KMS-11 (cell line): ENCODE data around the gene DGCR6L.
A peak's percentile ranks its signal among the peaks of the same experiment; 100 is the strongest.
"Not testable (repeated sequence)": the region's sequence is repeated elsewhere in the genome, so short reads cannot be mapped to it uniquely, and the experiment has no call there.

Experiments used
- H2AFZ ChIP-seq: fragments of 200-600 bp; sonication (generic); 2 replicates; pipeline ENCODE4 v1.6.1; 2016; ENCODE audit warnings: antibody characterized with exemption, mixed run types, low read depth
- H3K27ac ChIP-seq: fragments of 200-600 bp; sonication (generic); 2 replicates; pipeline ENCODE4 v1.6.1; 2016; ENCODE audit warnings: mild to moderate bottlenecking, mixed run types
- H3K27me3 ChIP-seq: fragments of 200-600 bp; sonication (generic); 2 replicates; pipeline ENCODE4 v1.6.1; 2017; ENCODE audit warnings: mild to moderate bottlenecking, low read depth, mixed run types, moderate library complexity; ENCODE audit not compliant: insufficient read depth
- H3K36me3 ChIP-seq: fragments of 200-600 bp; sonication (generic); 2 replicates; pipeline ENCODE4 v1.6.1; 2017; ENCODE audit warnings: mild to moderate bottlenecking, mixed run types; ENCODE audit not compliant: insufficient read depth
- H3K4me1 ChIP-seq: fragments of 200-600 bp; sonication (generic); 2 replicates; pipeline ENCODE4 v1.6.1; 2016; ENCODE audit warnings: mild to moderate bottlenecking, low read depth, mixed run types; ENCODE audit not compliant: poor library complexity, severe bottlenecking
- H3K4me2 ChIP-seq: fragments of 200-600 bp; sonication (generic); 2 replicates; pipeline ENCODE4 v1.7.0; 2016; ENCODE audit warnings: mild to moderate bottlenecking, mixed run types
- H3K4me3 ChIP-seq: fragments of 200-600 bp; sonication (generic); IDR thresholded peaks from 2 replicates; pipeline ENCODE4 v1.6.1; 2017; ENCODE audit warnings: low read depth, low read length, mixed read lengths; ENCODE audit not compliant: insufficient read depth
- H3K79me2 ChIP-seq: fragments of 200-600 bp; sonication (generic); 2 replicates; pipeline ENCODE4 v1.6.1; 2016; ENCODE audit warnings: low read depth, mixed run types; ENCODE audit not compliant: insufficient read depth
- H3K9ac ChIP-seq: fragments of 200-600 bp; sonication (generic); 2 replicates; pipeline ENCODE4 v1.6.1; 2016; ENCODE audit warnings: mild to moderate bottlenecking, mixed run types
- H4K20me1 ChIP-seq: fragments of 200-600 bp; sonication (generic); 2 replicates; pipeline ENCODE4 v1.6.1; 2016; ENCODE audit warnings: mild to moderate bottlenecking, mixed run types; ENCODE audit not compliant: insufficient read depth
- TF ChIP-seq, protein P1 (sequence below): fragments of 200-600 bp; sonication (generic); conservative IDR thresholded peaks from 2 replicates; pipeline ENCODE4 v1.6.1; 2017; ENCODE audit warnings: low read depth, mild to moderate bottlenecking, antibody characterized with exemption, low read length, moderate library complexity, mixed read lengths

Gene DGCR6L

GRCh38 chr22:20319745-20320658, at the start of gene DGCR6L:
Gene DGCR6L (minus strand): TSS chr22:20320060. CDS start chr22:20319988, 72 bp downstream.
- H3K27ac ChIP-seq: peak within 1 kb of the TSS; percentile 34
- H3K4me3 ChIP-seq: no peak within 1 kb of the TSS

GRCh38 chr22:20368875-20369274, 49.0 kb upstream of the DGCR6L start:
- H3K4me3 ChIP-seq, H3K4me1 ChIP-seq, H3K4me2 ChIP-seq: not testable (repeated sequence)

More at GRCh38 chr22:20319745-20320658, at the start of gene DGCR6L:
- H3K4me2 ChIP-seq: peak within 1 kb of the TSS; percentile 89
- peak within 1 kb of the TSS; percentile 82 for H2AFZ ChIP-seq
- H3K9ac ChIP-seq: peak within 1 kb of the TSS; percentile 91
- H3K27me3 ChIP-seq: no peaks in the 10 kb centered on the region
- no peaks in the 10 kb centered on the region for H4K20me1 ChIP-seq
- no peaks in the 10 kb centered on the region for H3K79me2 ChIP-seq
- peaks cover 12% of the 10 kb centered on the region for H3K4me1 ChIP-seq
- no peaks in the 10 kb centered on the region for H3K36me3 ChIP-seq
- TF ChIP-seq, protein P1, sequence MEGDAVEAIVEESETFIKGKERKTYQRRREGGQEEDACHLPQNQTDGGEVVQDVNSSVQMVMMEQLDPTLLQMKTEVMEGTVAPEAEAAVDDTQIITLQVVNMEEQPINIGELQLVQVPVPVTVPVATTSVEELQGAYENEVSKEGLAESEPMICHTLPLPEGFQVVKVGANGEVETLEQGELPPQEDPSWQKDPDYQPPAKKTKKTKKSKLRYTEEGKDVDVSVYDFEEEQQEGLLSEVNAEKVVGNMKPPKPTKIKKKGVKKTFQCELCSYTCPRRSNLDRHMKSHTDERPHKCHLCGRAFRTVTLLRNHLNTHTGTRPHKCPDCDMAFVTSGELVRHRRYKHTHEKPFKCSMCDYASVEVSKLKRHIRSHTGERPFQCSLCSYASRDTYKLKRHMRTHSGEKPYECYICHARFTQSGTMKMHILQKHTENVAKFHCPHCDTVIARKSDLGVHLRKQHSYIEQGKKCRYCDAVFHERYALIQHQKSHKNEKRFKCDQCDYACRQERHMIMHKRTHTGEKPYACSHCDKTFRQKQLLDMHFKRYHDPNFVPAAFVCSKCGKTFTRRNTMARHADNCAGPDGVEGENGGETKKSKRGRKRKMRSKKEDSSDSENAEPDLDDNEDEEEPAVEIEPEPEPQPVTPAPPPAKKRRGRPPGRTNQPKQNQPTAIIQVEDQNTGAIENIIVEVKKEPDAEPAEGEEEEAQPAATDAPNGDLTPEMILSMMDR: no peak

DNA sequence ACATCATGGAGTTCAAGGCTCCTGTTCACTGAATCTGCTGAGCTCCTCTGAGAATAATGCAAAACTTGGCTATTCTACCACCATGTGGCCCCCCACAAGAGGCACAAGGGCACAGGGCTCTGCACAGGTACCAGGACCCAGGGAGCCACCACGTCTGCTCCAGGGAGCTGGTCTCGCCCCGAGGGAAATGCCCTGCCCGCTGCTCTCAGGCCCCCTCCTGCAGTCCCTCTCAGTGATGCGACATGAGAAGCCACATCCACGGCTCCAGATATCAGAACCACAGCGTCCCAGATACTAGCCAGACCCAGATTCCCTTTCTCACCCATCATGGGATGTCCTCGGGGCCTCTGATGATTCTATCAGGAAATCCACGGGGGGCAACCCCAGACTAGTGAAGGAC, 47.0 kb upstream of the DGCR6L start:
- H3K9ac ChIP-seq, H3K4me3 ChIP-seq, H3K4me1 ChIP-seq, H4K20me1 ChIP-seq, H3K27me3 ChIP-seq, H3K4me2 ChIP-seq, H2AFZ ChIP-seq, H3K36me3 ChIP-seq, H3K79me2 ChIP-seq, H3K27ac ChIP-seq: not testable (repeated sequence)

More at GRCh38 chr22:20368875-20369274, 49.0 kb upstream of the DGCR6L start:
- H3K36me3 ChIP-seq, H3K79me2 ChIP-seq, H3K9ac ChIP-seq, H3K27me3 ChIP-seq, H2AFZ ChIP-seq, H4K20me1 ChIP-seq, H3K27ac ChIP-seq: not testable (repeated sequence)

- H3K9ac ChIP-seq, H3K27me3 ChIP-seq, H3K4me2 ChIP-seq, H4K20me1 ChIP-seq, H3K4me3 ChIP-seq, H3K79me2 ChIP-seq, H2AFZ ChIP-seq, H3K4me1 ChIP-seq, H3K27ac ChIP-seq, H3K36me3 ChIP-seq: not testable (repeated sequence)
These were observed 44.7 kb upstream of the DGCR6L start for GRCh38 chr22:20364335-20365260.

DNA sequence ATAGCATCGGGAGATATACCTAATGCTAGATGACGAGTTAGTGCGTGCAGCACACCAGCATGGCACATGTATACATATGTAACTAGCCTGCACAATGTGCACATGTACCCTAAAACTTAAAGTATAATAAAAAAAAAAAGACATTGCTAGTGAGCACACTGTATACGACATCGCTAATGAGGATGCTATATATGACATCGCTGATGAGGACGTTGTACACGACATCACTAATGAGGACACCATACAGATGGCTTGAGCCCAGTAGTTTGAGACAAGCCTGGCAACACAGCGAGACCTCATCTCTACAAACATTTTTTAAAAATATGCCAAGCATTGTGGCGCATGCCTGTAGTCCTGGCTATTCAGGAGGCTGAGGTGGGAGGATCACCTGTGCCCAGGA, 42.5 kb upstream of the DGCR6L start:
- H3K36me3 ChIP-seq, H3K4me2 ChIP-seq, H3K4me1 ChIP-seq: not testable (repeated sequence)

DNA sequence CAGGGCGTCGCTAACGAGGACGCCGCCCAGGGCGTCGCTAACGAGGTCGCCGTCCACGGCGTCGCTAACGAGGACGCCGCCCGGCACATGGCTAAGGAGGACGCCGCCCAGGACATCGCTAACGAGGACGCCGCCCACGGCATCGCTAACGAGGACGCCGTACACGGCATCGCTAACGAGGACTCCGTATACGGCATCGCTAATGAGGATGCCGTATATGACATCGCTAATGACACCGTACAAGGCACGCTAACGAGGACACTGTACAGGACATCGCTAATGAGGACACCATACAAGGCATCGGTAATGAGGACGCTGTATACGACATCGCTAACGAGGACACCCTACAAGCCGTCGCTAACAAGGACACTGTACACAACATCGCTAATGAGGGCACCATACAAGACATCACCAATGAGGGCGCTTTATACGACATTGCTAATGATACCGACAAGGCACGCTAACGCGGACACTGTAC, 41.9 kb upstream of the DGCR6L start:
- not testable (repeated sequence) for H3K79me2 ChIP-seq, H3K9ac ChIP-seq

More for the DNA sequence above, 42.5 kb upstream of the DGCR6L start:
- not testable (repeated sequence) for H3K79me2 ChIP-seq, H3K9ac ChIP-seq, H2AFZ ChIP-seq, H3K4me3 ChIP-seq, H4K20me1 ChIP-seq, H3K27ac ChIP-seq, H3K27me3 ChIP-seq

DNA sequence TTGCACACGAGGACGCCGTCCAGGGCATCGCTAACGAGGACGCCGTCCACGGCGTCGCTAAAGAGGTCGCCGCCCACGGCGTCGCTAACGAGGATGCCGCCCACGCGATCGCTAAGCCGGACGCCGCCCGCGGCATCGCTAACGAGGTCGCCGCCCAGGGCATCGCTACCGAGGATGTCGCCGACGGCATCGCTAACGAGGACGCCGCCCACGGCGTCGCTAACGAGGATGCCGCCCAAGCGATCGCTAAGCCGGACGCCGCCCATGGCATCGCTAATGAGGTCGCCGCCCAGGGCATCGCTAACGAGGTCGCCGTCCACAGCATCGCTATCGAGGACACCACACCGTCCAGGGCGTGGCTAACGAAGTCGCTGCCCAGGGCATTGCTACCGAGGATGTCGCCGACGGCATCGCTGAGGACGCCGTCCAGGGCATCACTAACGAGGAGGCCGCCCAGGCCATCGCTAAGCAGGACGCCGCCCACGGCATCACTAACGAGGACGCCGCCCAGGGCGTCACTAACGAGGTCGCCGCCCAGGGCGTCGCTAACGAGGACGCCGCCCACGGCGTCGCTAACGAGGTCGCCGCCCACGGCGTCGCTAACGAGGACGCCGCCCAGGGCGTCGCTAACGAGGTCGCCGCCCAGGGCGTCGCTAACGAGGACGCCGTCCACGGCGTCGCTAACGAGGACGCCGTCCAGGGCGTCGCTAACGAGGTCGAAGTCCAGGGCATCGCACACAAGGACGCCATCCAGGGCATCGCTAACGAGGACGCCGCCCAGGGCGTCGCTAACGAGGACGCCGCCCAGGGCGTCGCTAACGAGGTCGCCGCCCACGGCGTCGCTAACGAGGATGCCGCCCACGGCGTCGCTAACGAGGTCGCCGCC, 41.2 kb upstream of the DGCR6L start:
- not testable (repeated sequence) for H3K4me3 ChIP-seq, H3K79me2 ChIP-seq, H3K27ac ChIP-seq, H3K9ac ChIP-seq, H3K36me3 ChIP-seq, H3K4me2 ChIP-seq, H3K27me3 ChIP-seq, H2AFZ ChIP-seq, H4K20me1 ChIP-seq, H3K4me1 ChIP-seq

More for the DNA sequence above, 41.9 kb upstream of the DGCR6L start:
- H3K27me3 ChIP-seq, H3K4me2 ChIP-seq, H3K4me1 ChIP-seq, H3K36me3 ChIP-seq, H3K27ac ChIP-seq, H2AFZ ChIP-seq, H3K4me3 ChIP-seq, H4K20me1 ChIP-seq: not testable (repeated sequence)

- not testable (repeated sequence) for H3K27me3 ChIP-seq, H2AFZ ChIP-seq, H3K36me3 ChIP-seq, H3K9ac ChIP-seq, H3K4me2 ChIP-seq, H3K79me2 ChIP-seq, H3K4me1 ChIP-seq, H3K27ac ChIP-seq, H3K4me3 ChIP-seq, H4K20me1 ChIP-seq
These were observed 40.4 kb upstream of the DGCR6L start for GRCh38 chr22:20360261-20360660.
